IMR-90 (cell line): ENCODE results near the gene SBF2. TPM values are rescaled to one million over a fixed set of nuclear protein-coding genes. Genes with fewer than 3 reads are reported as not detected.

Experiments used
- ATAC-seq: fragments of 200-7000 bp; cut with Tn5 transposase; 2 replicates; pipeline ENCODE4 v1.9.1; 2020; ENCODE audit warnings: low read depth, mild to moderate bottlenecking, moderate library complexity
- BruUV-seq: library from RNA; stranded (reverse); fragments of 400-500 nt; replicated peaks from 2 replicates; lab custom pipeline; 2021; lab: Mats Ljungman, UMichigan
- CTCF ChIA-PET: fragments of 300-600 bp; formaldehyde crosslinking; extraction: SDS; loops from one replicate; lab custom pipeline; 2021; ENCODE audit warnings: antibody characterized with exemption; lab: Yijun Ruan, JAX
- POLR2A ChIA-PET: fragments of 300-600 bp; sonication (Branson Sonifier 250); formaldehyde crosslinking; loops from one replicate; lab custom pipeline; 2022; ENCODE audit warnings: antibody characterized with exemption; ENCODE audit not compliant: unreplicated experiment; lab: Charles Lee
- DNase-seq: peaks from one replicate; pipeline ENCODE4 v3.0.0; 2013
- H2AFZ ChIP-seq: replicated peaks from 2 replicates; pipeline ENCODE3; 2013; ENCODE audit warnings: low read length, mild to moderate bottlenecking; ENCODE audit not compliant: poor library complexity
- H2AK5ac ChIP-seq: 2 replicates; pipeline ENCODE4 v1.6.1; 2013; ENCODE audit warnings: low read depth, low read length, inconsistent platforms
- H2AK9ac ChIP-seq: replicated peaks from 2 replicates; pipeline ENCODE3; 2013; ENCODE audit warnings: mild to moderate bottlenecking, low read depth, low read length, moderate library complexity; ENCODE audit not compliant: poor library complexity
- H2BK120ac ChIP-seq: 2 replicates; pipeline ENCODE4 v1.6.1; 2013; ENCODE audit warnings: low read depth, low read length, inconsistent platforms
- H2BK15ac ChIP-seq: 3 replicates; pipeline ENCODE4 v1.6.1; 2013; ENCODE audit warnings: low read depth, low read length, inconsistent platforms
- H2BK20ac ChIP-seq: 2 replicates; pipeline ENCODE4 v1.6.1; 2013; ENCODE audit warnings: low read depth, mild to moderate bottlenecking, inconsistent platforms, low read length, moderate library complexity
- H2BK5ac ChIP-seq: 2 replicates; pipeline ENCODE4 v1.6.1; 2013; ENCODE audit warnings: mild to moderate bottlenecking, low read depth, low read length, inconsistent platforms; ENCODE audit not compliant: poor library complexity, severe bottlenecking
- H3K14ac ChIP-seq: replicated peaks from 2 replicates; pipeline ENCODE4 v1.6.1; 2013; ENCODE audit warnings: low read depth, low read length, inconsistent platforms
- H3K18ac ChIP-seq: 2 replicates; pipeline ENCODE4 v1.6.1; 2013; ENCODE audit warnings: low read depth, low read length, control low read depth
- H3K23ac ChIP-seq: 2 replicates; pipeline ENCODE4 v1.6.1; 2013; ENCODE audit warnings: low read depth, low read length, inconsistent platforms
- H3K27ac ChIP-seq: 2 replicates; pipeline ENCODE4 v1.5.1; 2013; ENCODE audit warnings: mild to moderate bottlenecking, control low read depth, low read length; ENCODE audit not compliant: insufficient read depth
- H3K27me3 ChIP-seq: 2 replicates; pipeline ENCODE4 v1.6.1; 2013; ENCODE audit warnings: low read length; ENCODE audit not compliant: control insufficient read depth, insufficient read depth
- H3K36me3 ChIP-seq: 2 replicates; pipeline ENCODE4 v1.6.1; 2013; ENCODE audit warnings: low read length, mixed read lengths; ENCODE audit not compliant: control insufficient read depth, insufficient read depth
- H3K4ac ChIP-seq: 2 replicates; pipeline ENCODE4 v1.6.1; 2013; ENCODE audit warnings: low read depth, low read length, inconsistent platforms
- H3K4me1 ChIP-seq: 2 replicates; pipeline ENCODE4 v1.6.1; 2013; ENCODE audit warnings: low read length, mixed read lengths; ENCODE audit not compliant: control insufficient read depth, insufficient read depth
- H3K4me2 ChIP-seq: 2 replicates; pipeline ENCODE4 v1.6.1; 2013; ENCODE audit warnings: low read depth, mild to moderate bottlenecking, control low read depth, low read length, moderate library complexity
- H3K4me3 ChIP-seq: 2 replicates; pipeline ENCODE4 v1.5.1; 2013; ENCODE audit warnings: low read depth, mild to moderate bottlenecking, control low read depth, low read length, moderate library complexity; ENCODE audit not compliant: insufficient read depth
- H3K56ac ChIP-seq: 2 replicates; pipeline ENCODE4 v1.6.1; 2013; ENCODE audit warnings: low read length, inconsistent platforms; ENCODE audit not compliant: insufficient read depth; ENCODE audit errors: extremely low read depth
- H3K79me1 ChIP-seq, 2 experiments: 2 replicates each; pipeline ENCODE4 v1.6.1; 2013; ENCODE audit warnings: low read length in 2 of 2, inconsistent platforms in 1 of 2, low read depth in 1 of 2
- H3K9ac ChIP-seq: 2 replicates; pipeline ENCODE4 v1.6.1; 2013; ENCODE audit warnings: low read depth, low read length, control low read depth
- H3K9me1 ChIP-seq: 2 replicates; pipeline ENCODE4 v1.6.1; 2013; ENCODE audit warnings: low read length, inconsistent platforms; ENCODE audit not compliant: insufficient read depth
- H3K9me3 ChIP-seq: 2 replicates; pipeline ENCODE4 v1.6.1; 2013; ENCODE audit warnings: low read length; ENCODE audit not compliant: control insufficient read depth, insufficient read depth
- H4K20me1 ChIP-seq: 2 replicates; pipeline ENCODE4 v1.6.1; 2013; ENCODE audit warnings: low read length, inconsistent platforms; ENCODE audit not compliant: insufficient read depth
- H4K5ac ChIP-seq: 2 replicates; pipeline ENCODE4 v1.6.1; 2013; ENCODE audit warnings: mild to moderate bottlenecking, low read depth, low read length, control low read depth
- H4K8ac ChIP-seq, 2 experiments: 2 replicates each; pipeline ENCODE4 v1.6.1; 2013; ENCODE audit warnings: low read depth in 2 of 2, low read length in 2 of 2, control low read depth in 1 of 2, inconsistent platforms in 1 of 2
- H4K91ac ChIP-seq: 2 replicates; pipeline ENCODE4 v1.6.1; 2013; ENCODE audit warnings: low read depth, low read length, inconsistent platforms; ENCODE audit not compliant: insufficient read depth
- BHLHE40 ChIP-seq: fragments of 150-350 bp; IDR thresholded peaks from 2 replicates; pipeline ENCODE4 v1.6.1; 2016; ENCODE audit warnings: mild to moderate bottlenecking, low read depth, low read length
- CEBPB ChIP-seq: IDR thresholded peaks from 2 replicates; pipeline ENCODE4 v1.6.1; 2012; ENCODE audit warnings: low read depth, low read length, improper control_type of control experiment
- CHD1 ChIP-seq: IDR thresholded peaks from 2 replicates; pipeline ENCODE4 v1.6.1; 2012; ENCODE audit warnings: low read depth, low read length, improper control_type of control experiment
- MAFK ChIP-seq: IDR thresholded peaks from 2 replicates; pipeline ENCODE4 v1.6.1; 2012; ENCODE audit warnings: low read depth, low read length, improper control_type of control experiment
- MAZ ChIP-seq: IDR thresholded peaks from 2 replicates; pipeline ENCODE4 v1.6.1; 2012; ENCODE audit warnings: low read depth, mild to moderate bottlenecking, low read length, improper control_type of control experiment, moderate library complexity, borderline replicate concordance
- NFE2L2 ChIP-seq: fragments of 150-350 bp; IDR thresholded peaks from 2 replicates; pipeline ENCODE4 v1.6.1; 2016; ENCODE audit warnings: low read depth, mild to moderate bottlenecking, low read length
- RAD21 ChIP-seq: IDR thresholded peaks from 2 replicates; pipeline ENCODE4 v1.6.1; 2012; ENCODE audit warnings: low read length, improper control_type of control experiment
- RCOR1 ChIP-seq: IDR thresholded peaks from 2 replicates; pipeline ENCODE4 v1.6.1; 2012; ENCODE audit warnings: mild to moderate bottlenecking, low read length, improper control_type of control experiment; ENCODE audit not compliant: insufficient replicate concordance
- RFX5 ChIP-seq: IDR thresholded peaks from 2 replicates; pipeline ENCODE4 v1.8.0; 2012; ENCODE audit warnings: low read depth, mild to moderate bottlenecking, low read length, moderate library complexity
- SMC3 ChIP-seq: fragments of 150-350 bp; IDR thresholded peaks from 2 replicates; pipeline ENCODE4 v1.6.1; 2016; ENCODE audit warnings: low read depth, mild to moderate bottlenecking, antibody characterized with exemption, low read length, moderate library complexity
- WGBS, 2 experiments: methylation state at CpG; one replicate each; pipeline versions ENCODE4 v1.1.5 to v1.1.7; 2013; ENCODE audit warnings: missing lambda C conversion rate in 2 of 2; ENCODE audit not compliant: insufficient read length in 1 of 2; ENCODE audit errors: extremely low coverage in 2 of 2; 5-methylcytosine and 5-hydroxymethylcytosine counted together
- dilution Hi-C: fragments of 300-500 bp; cut with HindIII; formaldehyde crosslinking; loops from one replicate; pipeline ENCODE4 v1.14.3; 2018; ENCODE audit warnings: low sequenced_read_pairs; ENCODE audit not compliant: unreplicated experiment
- in situ Hi-C: fragments of 300-500 bp; cut with MboI; formaldehyde crosslinking; loops from 3 replicates; pipeline ENCODE4 v1.14.3; 2019; ENCODE audit warnings: low sequenced_read_pairs, inconsistent platforms, mixed read lengths
- intact Hi-C: fragments of 100-400 bp; cut with micrococcal nuclease; formaldehyde crosslinking; loops from 2 replicates; pipeline ENCODE4 v1.10.0; 2022
- polyA plus RNA-seq, 3 experiments: library from polyadenylated mRNA; depleted of rRNA; stranded (reverse); fragments of >200 nt; gene quantifications; 2 replicates each; pipeline ENCODE4 v1.2.3, GENCODE V29; 2012; ENCODE audit warnings: low replicate concordance in 1 of 3
- total RNA-seq: library from RNA; depleted of rRNA; stranded (reverse); fragments of >200 nt; gene quantifications from 2 replicates; pipeline ENCODE4 v1.2.3, GENCODE V29; 2012

Gene SBF2
- total and polyA plus RNA-seq, 2 of the 4 experiments (the other 2 are of a cell fraction) = 23.8 to 51.8 TPM

DNA sequence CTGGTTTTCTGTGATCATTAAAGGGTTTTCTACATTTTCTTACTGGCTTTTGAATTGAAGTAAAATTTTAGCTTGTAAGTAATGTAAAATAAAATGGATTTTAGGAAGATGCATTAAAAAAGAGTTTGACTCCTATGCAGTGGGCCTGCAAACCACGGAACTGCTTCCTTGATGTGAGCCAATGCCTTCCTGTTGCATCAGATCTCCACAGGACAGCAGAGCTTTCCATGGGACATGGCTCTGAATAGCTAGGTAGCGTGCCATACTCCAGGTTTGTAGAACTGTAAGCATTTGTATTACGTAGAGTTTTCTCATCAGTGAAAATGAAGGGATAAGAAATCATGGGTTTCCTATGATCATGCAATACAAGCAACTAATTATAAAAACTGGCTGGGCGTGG lies 496.7 kb downstream of the SBF2 start:
- no peak for DNase-seq

More for the DNA sequence above, 496.7 kb downstream of the SBF2 start:
- intact Hi-C loops (no loop called here), in situ Hi-C loops (no loop called here), dilution Hi-C loops (no loop called here)
- TF ChIP-seq MAFK (no peak), RAD21 (no peak), MAZ (no peak), RFX5 (no peak), CEBPB (no peak), SMC3 (no peak), CHD1 (no peak), NFE2L2 (no peak), RCOR1 (no peak), BHLHE40 (no peak)
- Histone ChIP-seq H2AK5ac (peak overlapping the region; percentile 66; the same call in 1 of the 2 replicates), H2BK120ac (peak overlapping the region; percentile 46; the same call in 1 of the 2 replicates), H4K8ac (peak overlapping the region; percentile 24 to 54; a peak in 2 of 4 replicates), H2BK5ac (peak overlapping the region; percentile 9), H3K4me3 (no peak overlapping the region), H4K91ac (peak overlapping the region; percentile 66; the same call in 1 of the 2 replicates), H4K20me1 (no peaks in the 10 kb centered on the region), H3K18ac (0 out of 2 replicates have a peak overlapping the region, but pooled peaks have one; percentile 5), H3K9ac (no peak overlapping the region), H3K27me3 (no peaks in the 10 kb centered on the region), H3K4me1 (peaks cover 13% of the 10 kb centered on the region), H3K36me3 (peaks cover 12% of the 10 kb centered on the region), H3K4me2 (no peak overlapping the region), H3K4ac (peak overlapping the region; percentile 64; the same call in 1 of the 2 replicates), H3K27ac (no peak overlapping the region), H4K5ac (no peak overlapping the region; the same call in 1 of the 2 replicates), H3K9me1 (peaks cover 6% of the 10 kb centered on the region), H2AK9ac (no peak overlapping the region), H3K56ac (no peak overlapping the region), H3K14ac (peak overlapping the region; percentile 8; the same call in 1 of the 2 replicates), H3K9me3 (no peaks in the 10 kb centered on the region), H2BK20ac (peak overlapping the region; percentile 22; the same call in 1 of the 2 replicates), H2AFZ (no peak overlapping the region), H3K23ac (no peak overlapping the region), H3K79me1 (peaks cover 0 to 22% of the 10 kb centered on the region in 2 experiments; a peak in 3 of 4 replicates), H2BK15ac (peak overlapping the region; percentile 94; the same call in 1 of the 3 replicates)
- ChIA-PET POLR2A (no interaction called here), CTCF (interaction anchor here (0.6 kb wide), 1 partner anchor 85 kb away, joined by 6 read pairs; no protein-coding TSS in a partner anchor)
- BruUV-seq = no TSS peak
- ATAC-seq = no peak
- WGBS, 2 experiments = 100% methylated on average over 1 of the region's 4 CpGs; no CpG with 5 or more reads in 1 of the 2 experiments
